GM21381 (cell line): ENCODE measurements around the gene MPO.

Experiments
- ATAC-seq: cut with Tn5 transposase; IDR thresholded peaks from one replicate; pipeline ENCODE4 v1.9.1; 2021; ENCODE audit warnings: mild to moderate bottlenecking, moderate library complexity; ENCODE audit not compliant: unreplicated experiment

The MPO gene

GRCh38 chr17:58238147-58238634, 42.5 kb downstream of the MPO start, which contains the start of gene LPO:
TSS of gene LPO (plus strand) at chr17:58238584. CDS start at chr17:58242980, 4,396 bp downstream.
- ATAC-seq, result no peak

GRCh38 chr17:58236394-58236793, 44.3 kb downstream of the MPO start:
- no peak for ATAC-seq

GRCh38 chr17:58235821-58236220, 44.9 kb downstream of the MPO start:
- ATAC-seq, result no peak

GRCh38 chr17:58234512-58234911, 46.2 kb downstream of the MPO start:
- no peak for ATAC-seq

- peak; percentile 43 for ATAC-seq
These were observed 47.2 kb downstream of the MPO start for GRCh38 chr17:58233543-58233942.

- peak; percentile 73 for ATAC-seq
These were observed 48.0 kb downstream of the MPO start for GRCh38 chr17:58232707-58233156.

- ATAC-seq, result no peak
These were observed 49.1 kb downstream of the MPO start for GRCh38 chr17:58231641-58232040.

GRCh38 chr17:58229881-58230280, 50.9 kb downstream of the MPO start:
- ATAC-seq, result no peak

- no peak for ATAC-seq
These were observed 51.4 kb downstream of the MPO start for GRCh38 chr17:58229384-58229783.

GRCh38 chr17:58228679-58229078, 52.1 kb downstream of the MPO start:
- no peak for ATAC-seq

GRCh38 chr17:58227733-58228132, 53.0 kb downstream of the MPO start:
- no peak for ATAC-seq

GRCh38 chr17:58224315-58224714, 56.4 kb downstream of the MPO start:
- no peak for ATAC-seq
